SK-N-SH (cell line): Measurements from ENCODE around the gene WNK2. TPM values are rescaled to one million over a fixed set of nuclear protein-coding genes. Genes with fewer than 3 reads are reported as not detected.

Source experiments
- CTCF ChIA-PET: fragments of 300-600, 350-600 bp; formaldehyde crosslinking; extraction: SDS; loops from one replicate; lab custom pipeline; 2021; lab: Yijun Ruan, JAX
- POLR2A ChIA-PET: fragments of 350-600 bp; sonication (Branson Sonifier 250); formaldehyde crosslinking; extraction: SDS; loops from one replicate; lab custom pipeline; 2020; ENCODE audit warnings: antibody characterized with exemption, inconsistent platforms; lab: Yijun Ruan, JAX
- DNase-seq: peaks from one replicate; pipeline ENCODE4 v3.0.0; 2012
- H2AFZ ChIP-seq: fragments of 200-600 bp; sonication (generic); 2 replicates; pipeline ENCODE4 v1.8.1; 2016; ENCODE audit warnings: antibody characterized with exemption, mild to moderate bottlenecking, low read depth
- H3F3A ChIP-seq: fragments of 200-600 bp; sonication (generic); replicated peaks from 2 replicates; pipeline ENCODE3; 2016; ENCODE audit warnings: antibody characterized with exemption, mild to moderate bottlenecking; ENCODE audit not compliant: insufficient read depth
- H3K27ac ChIP-seq, 2 experiments: fragments of 200-500 bp in 1 of 2; fragments of 200-600 bp in 1 of 2; sonication (Bioruptor generic) in 1 of 2; sonication (generic), shearing (Covaris generic) in 1 of 2; 2 replicates each; pipeline versions ENCODE4 v1.5.1 to v1.6.1; 2014 to 2016; ENCODE audit warnings: low read depth in 2 of 2, inconsistent platforms in 1 of 2, low read length in 1 of 2, mild to moderate bottlenecking in 1 of 2, mixed read lengths in 1 of 2
- H3K27me3 ChIP-seq: fragments of 200-600 bp; sonication (generic), shearing (Covaris generic); 2 replicates; pipeline ENCODE4 v1.6.1; 2016; ENCODE audit warnings: mixed run types; ENCODE audit not compliant: insufficient read depth
- H3K36me3 ChIP-seq, 2 experiments: fragments of 200-500 bp in 1 of 2; fragments of 200-600 bp in 1 of 2; sonication (Bioruptor generic) in 1 of 2; sonication (generic) in 1 of 2; replicated peaks in 1 of 2; 2 replicates each; pipeline versions ENCODE3 to v1.5.1; 2014 to 2016; ENCODE audit warnings: low read length in 1 of 2, mild to moderate bottlenecking in 1 of 2; ENCODE audit not compliant: insufficient read depth in 2 of 2, control insufficient read depth in 1 of 2
- H3K4me1 ChIP-seq, 2 experiments: fragments of 200-500 bp in 1 of 2; fragments of 200-600 bp in 1 of 2; sonication (Bioruptor generic) in 1 of 2; sonication (generic), shearing (Covaris generic) in 1 of 2; 2 replicates each; pipeline versions ENCODE4 v1.5.1 to v1.6.1; 2014 to 2016; ENCODE audit warnings: low read depth in 1 of 2, low read length in 1 of 2, mixed run types in 1 of 2; ENCODE audit not compliant: insufficient read depth in 2 of 2, control insufficient read depth in 1 of 2
- H3K4me2 ChIP-seq: fragments of 200-600 bp; sonication (generic), shearing (Covaris generic); 2 replicates; pipeline ENCODE4 v1.6.1; 2017; ENCODE audit warnings: mixed run types
- H3K4me3 ChIP-seq, 2 experiments: fragments of 200-500 bp in 1 of 2; fragments of 200-600 bp in 1 of 2; sonication (Bioruptor generic) in 1 of 2; sonication (generic), shearing (Covaris generic) in 1 of 2; 2 replicates each; pipeline versions ENCODE4 v1.5.1 to v1.8.1; 2014 to 2016; ENCODE audit warnings: low read depth in 2 of 2, inconsistent platforms in 1 of 2, low read length in 1 of 2, mild to moderate bottlenecking in 1 of 2, mixed read lengths in 1 of 2, moderate library complexity in 1 of 2
- H3K79me2 ChIP-seq: fragments of 200-600 bp; sonication (generic); 2 replicates; pipeline ENCODE4 v1.8.1; 2017; ENCODE audit warnings: mild to moderate bottlenecking; ENCODE audit not compliant: insufficient read depth
- H3K9ac ChIP-seq: fragments of 200-600 bp; sonication (generic); 2 replicates; pipeline ENCODE4 v1.6.1; 2017; ENCODE audit warnings: mixed run types
- H3K9me2 ChIP-seq: fragments of 200-600 bp; sonication (generic); 2 replicates; pipeline ENCODE4 v1.6.1; 2017; ENCODE audit warnings: mixed run types
- H3K9me3 ChIP-seq: fragments of 200-600 bp; sonication (generic); 2 replicates; pipeline ENCODE4 v1.6.1; 2017; ENCODE audit warnings: mixed run types, mild to moderate bottlenecking, moderate library complexity
- H4K20me1 ChIP-seq: fragments of 200-600 bp; sonication (generic); 2 replicates; pipeline ENCODE4 v1.6.1; 2017; ENCODE audit warnings: mild to moderate bottlenecking, mixed run types; ENCODE audit not compliant: insufficient read depth
- EZH2phosphoT487 ChIP-seq: fragments of 200-600 bp; sonication (generic); IDR thresholded peaks from 2 replicates; pipeline ENCODE4 v1.6.1; 2017; ENCODE audit warnings: low read depth, mixed run types, mild to moderate bottlenecking, antibody characterized with exemption, moderate library complexity, borderline replicate concordance
- FOXJ3 ChIP-seq: sonication (generic); formaldehyde crosslinking; IDR thresholded peaks from 2 replicates; pipeline ENCODE4 v1.5.1; 2020; ENCODE audit warnings: mild to moderate bottlenecking, missing genetic modification reagents
- FOXM1 ChIP-seq: IDR thresholded peaks from 2 replicates; pipeline ENCODE4 v1.4.0; 2012; ENCODE audit warnings: low read depth, mild to moderate bottlenecking
- GABPA ChIP-seq: IDR thresholded peaks from 2 replicates; pipeline ENCODE4 v1.4.0; 2012; ENCODE audit warnings: low read depth, mild to moderate bottlenecking
- GATA2 ChIP-seq: sonication (generic); formaldehyde crosslinking; IDR thresholded peaks from 2 replicates; pipeline ENCODE4 v1.5.0; 2020; ENCODE audit warnings: mild to moderate bottlenecking, missing genetic modification reagents
- NFIC ChIP-seq: IDR thresholded peaks from 2 replicates; pipeline ENCODE4 v1.4.0; 2012; ENCODE audit warnings: borderline replicate concordance
- PBX3 ChIP-seq: IDR thresholded peaks from 2 replicates; pipeline ENCODE4; 2012
- POLR2AphosphoS5 ChIP-seq: IDR thresholded peaks from 2 replicates; pipeline ENCODE4 v1.6.1; 2012; ENCODE audit warnings: low read depth, low read length
- RAD21 ChIP-seq: IDR thresholded peaks from 2 replicates; pipeline ENCODE4 v1.6.1; 2012; ENCODE audit warnings: mild to moderate bottlenecking, low read length
- RCOR1 ChIP-seq: fragments of 150-350 bp; IDR thresholded peaks from 2 replicates; pipeline ENCODE4 v1.6.1; 2017; ENCODE audit warnings: antibody characterized with exemption, low read length
- REST ChIP-seq: IDR thresholded peaks from 2 replicates; pipeline ENCODE4 v1.6.1; 2012; ENCODE audit warnings: mild to moderate bottlenecking, low read depth, low read length, moderate library complexity
- RXRA ChIP-seq: IDR thresholded peaks from 2 replicates; pipeline ENCODE4 v1.4.0; 2012; ENCODE audit warnings: low read depth, mild to moderate bottlenecking, borderline replicate concordance
- SIN3A ChIP-seq: IDR thresholded peaks from 2 replicates; pipeline ENCODE4 v1.6.1; 2012; ENCODE audit warnings: low read depth, mild to moderate bottlenecking, low read length, moderate library complexity, borderline replicate concordance
- SMC3 ChIP-seq: IDR thresholded peaks from 2 replicates; pipeline ENCODE4 v1.6.1; 2012; ENCODE audit warnings: low read depth, low read length, improper control_type of control experiment
- TAF1 ChIP-seq: IDR thresholded peaks from 2 replicates; pipeline ENCODE4 v1.6.1; 2012; ENCODE audit warnings: low read depth, mild to moderate bottlenecking, low read length, moderate library complexity, borderline replicate concordance
- TCF12 ChIP-seq: IDR thresholded peaks from 2 replicates; pipeline ENCODE4 v1.4.0; 2012
- TEAD4 ChIP-seq: IDR thresholded peaks from 2 replicates; pipeline ENCODE4 v1.4.0; 2012; ENCODE audit warnings: mild to moderate bottlenecking, borderline replicate concordance; ENCODE audit not compliant: insufficient read depth
- USF1 ChIP-seq: IDR thresholded peaks from 2 replicates; pipeline ENCODE4 v1.4.0; 2012; ENCODE audit warnings: low read depth, borderline replicate concordance
- YY1 ChIP-seq: IDR thresholded peaks from 2 replicates; pipeline ENCODE4 v1.4.0; 2012; ENCODE audit warnings: low read depth, mild to moderate bottlenecking
- ZBTB33 ChIP-seq: IDR thresholded peaks from 2 replicates; pipeline ENCODE4 v1.4.0; 2012; ENCODE audit warnings: low read depth, borderline replicate concordance
- WGBS: methylation state at CpG from one replicate; pipeline ENCODE4 v1.1.6; 2017; ENCODE audit warnings: low lambda C conversion rate; 5-methylcytosine and 5-hydroxymethylcytosine counted together
- polyA plus RNA-seq, 3 experiments: library from polyadenylated mRNA; depleted of rRNA; stranded (reverse); fragments of >200 nt; gene quantifications; 2 replicates each; pipeline ENCODE4 v1.2.3, GENCODE V29; 2012

Gene WNK2
- polyA plus RNA-seq, 1 of the 3 experiments (the other 2 are of a cell fraction) = 0.12 TPM

- Histone ChIP-seq H3K36me3 (no peaks in the 10 kb centered on the region), H3K27ac (no peak overlapping the region), H2AFZ (no peak overlapping the region), H3K4me2 (no peak overlapping the region), H3F3A (no peaks in the 10 kb centered on the region), H3K4me1 (peaks cover 0 to 42% of the 10 kb centered on the region in 2 experiments; a peak in 2 of 4 replicates), H3K4me3 (no peak overlapping the region), H3K9me3 (no peaks in the 10 kb centered on the region)
- CTCF ChIA-PET = no interaction called here
- 62% methylated on average over 3 of the region's 3 CpGs for WGBS
- TF ChIP-seq USF1 (no peak), FOXJ3 (no peak), RAD21 (no peak), TAF1 (no peak), SIN3A (no peak)
- TF ChIP-seq, all 33 proteins: peak for 0
- Histone ChIP-seq H3K27me3 (no peaks in the 10 kb centered on the region), H3K79me2 (no peaks in the 10 kb centered on the region), H3K9ac (no peak overlapping the region), H4K20me1 (no peaks in the 10 kb centered on the region), H3K9me2 (no peaks in the 10 kb centered on the region)
- DNase-seq = no peak
- POLR2A ChIA-PET = no interaction called here
Measured at GRCh38 chr9:93211654-93212001, 27.7 kb downstream of the WNK2 start.

- ChIA-PET CTCF (no interaction called here), POLR2A (no interaction called here)
- TF ChIP-seq NFIC = no peak
- TF ChIP-seq GATA2 (CRISPR knock-in tag) = no peak
- TF ChIP-seq TEAD4 = no peak
- no peak for TF ChIP-seq PBX3
- TF ChIP-seq RCOR1 = no peak
- no peak for TF ChIP-seq SIN3A
- TF ChIP-seq RAD21 = no peak
- TF ChIP-seq GABPA = no peak
- no peak for TF ChIP-seq ZBTB33
- no peak for TF ChIP-seq REST
- TF ChIP-seq EZH2phosphoT487 = no peak
- TF ChIP-seq TCF12 = no peak
- TF ChIP-seq FOXM1 = no peak
- TF ChIP-seq RXRA = no peak
- no peak for TF ChIP-seq POLR2AphosphoS5
- TF ChIP-seq YY1 = no peak
- no peak for TF ChIP-seq SMC3
- H4K20me1 ChIP-seq = no peaks in the 10 kb centered on the region
- H3K9me3 ChIP-seq = no peaks in the 10 kb centered on the region
- DNase-seq = no peak
- H3F3A ChIP-seq = no peaks in the 10 kb centered on the region
- no peak overlapping the region for H3K4me3 ChIP-seq
- no peak overlapping the region for H3K9ac ChIP-seq
- H3K9me2 ChIP-seq = no peaks in the 10 kb centered on the region
- H3K36me3 ChIP-seq = no peaks in the 10 kb centered on the region
- no peak overlapping the region for H2AFZ ChIP-seq
- no peak overlapping the region for H3K27ac ChIP-seq
- H3K4me1 ChIP-seq = peaks cover 0 to 36% of the 10 kb centered on the region in 2 experiments; a peak in 2 of 4 replicates
- no peaks in the 10 kb centered on the region for H3K79me2 ChIP-seq
- no peaks in the 10 kb centered on the region for H3K27me3 ChIP-seq
- WGBS = 43% methylated on average over 1 of the region's 5 CpGs
- no peak overlapping the region for H3K4me2 ChIP-seq
Measured at GRCh38 chr9:93212409-93212808, 28.5 kb downstream of the WNK2 start.
